AG04450 (cell line): ENCODE measurements around the gene TAF7. TPM values are rescaled to one million over a fixed set of nuclear protein-coding genes. Genes with fewer than 3 reads are reported as not detected.
"Not testable (repeated sequence)": the region's sequence is repeated elsewhere in the genome, so short reads cannot be mapped to it uniquely, and the experiment has no call there.

Experiments
- CTCF ChIA-PET: fragments of 300-600, 350-600 bp; formaldehyde crosslinking; extraction: SDS; loops from one replicate; lab custom pipeline; 2022; ENCODE audit warnings: antibody characterized with exemption, inconsistent platforms; lab: Charles Lee
- POLR2A ChIA-PET: fragments of 350-600 bp; formaldehyde crosslinking; extraction: SDS; loops from one replicate; lab custom pipeline; 2021; ENCODE audit warnings: antibody characterized with exemption, inconsistent platforms; lab: Yijun Ruan, JAX
- DNase-seq: peaks from one replicate; pipeline ENCODE4 v3.0.0-alpha.2; 2011; ENCODE audit warnings: low read depth, low spot score
- H3K27ac ChIP-seq: one replicate; pipeline ENCODE4 v1.5.1; 2012; ENCODE audit warnings: low read depth, low read length, control low read depth
- H3K27me3 ChIP-seq: one replicate; pipeline ENCODE4 v1.6.0; 2012; ENCODE audit warnings: low read length; ENCODE audit not compliant: control insufficient read depth, insufficient read depth
- H3K4me3 ChIP-seq: 2 replicates; pipeline ENCODE4 v1.5.1; 2011; ENCODE audit warnings: mild to moderate bottlenecking, low read depth, low read length, control low read depth
- H3K9me3 ChIP-seq: 2 replicates; pipeline ENCODE4 v1.5.1; 2012; ENCODE audit warnings: low read length; ENCODE audit not compliant: control insufficient read depth, insufficient read depth
- CTCF ChIP-seq: IDR thresholded peaks from 2 replicates; pipeline ENCODE4 v1.5.1; 2011; ENCODE audit warnings: low read depth, low read length, control low read depth, inconsistent platforms
- polyA plus RNA-seq: library from polyadenylated mRNA; depleted of rRNA; stranded (reverse); fragments of >200 nt; gene quantifications from 2 replicates; pipeline ENCODE4 v1.2.3, GENCODE V29; 2011

TAF7 gene
- polyA plus RNA-seq, 1 experiment = 71.0 TPM

- Histone ChIP-seq H3K27ac (no peak overlapping the region), H3K9me3 (peaks cover 49% of the 10 kb centered on the region), H3K27me3 (peaks cover 6% of the 10 kb centered on the region), H3K4me3 (peak overlapping the region; percentile 3)
- TF ChIP-seq CTCF = no peak
- ChIA-PET CTCF (interaction anchor here (0.6 to 4.5 kb wide), 8 partner anchors 14 to 223 kb away, joined by 3 to 18 read pairs (median 4); partner anchors contain the start of gene PCDHGA1), POLR2A (no interaction called here)
- DNase-seq = no peak
Measured at GRCh38 chr5:141343953-141344463, 23.4 kb upstream of the TAF7 start.

GRCh38 chr5:141343242-141343952 is 22.8 kb upstream of the TAF7 start, which contains the start of gene PCDHGA3:
Gene PCDHGA3 (plus strand): TSS chr5:141343829. CDS start chr5:141344034, 205 bp downstream.
- no peak; the same call in 1 of the 2 replicates for TF ChIP-seq CTCF
- no peak for DNase-seq
- ChIA-PET POLR2A (no interaction called here), CTCF (interaction anchor here (0.7 to 4.5 kb wide), 8 partner anchors 10 to 224 kb away, joined by 3 to 18 read pairs (median 4); partner anchors contain the start of gene PCDHGA1)
- Histone ChIP-seq H3K27ac (no peak within 1 kb of the TSS), H3K27me3 (peaks cover 6% of the 10 kb centered on the region), H3K9me3 (peaks cover 55% of the 10 kb centered on the region), H3K4me3 (peak within 1 kb of the TSS; percentile 3)

- Histone ChIP-seq H3K27me3 (peaks cover 6% of the 10 kb centered on the region), H3K27ac (no peak overlapping the region), H3K9me3 (peaks cover 55% of the 10 kb centered on the region), H3K4me3 (no peak overlapping the region)
- CTCF ChIA-PET = interaction anchor here (0.7 to 4.5 kb wide), 7 partner anchors 11 to 224 kb away, joined by 3 to 18 read pairs (median 5); partner anchors contain the start of gene PCDHGA1
- no peak for DNase-seq
- TF ChIP-seq CTCF = no peak
- POLR2A ChIA-PET = no interaction called here
Measured at GRCh38 chr5:141342773-141343172, 22.2 kb upstream of the TAF7 start.

GRCh38 chr5:141340781-141341354 is 20.3 kb upstream of the TAF7 start:
- DNase-seq = not testable (repeated sequence)

GRCh38 chr5:141338538-141339306 is 18.1 kb upstream of the TAF7 start, which contains the start of gene PCDHGA2:
Gene PCDHGA2 (plus strand): TSS chr5:141338760.
- CTCF ChIA-PET = interaction anchor here (0.6 to 3.0 kb wide), 24 partner anchors 8 to 252 kb away, joined by 3 to 57 read pairs (median 4); partner anchors contain the start of genes PCDHGA1, PCDHGA10, PCDHGB1 and PCDHGB3
- peaks cover 34% of the 10 kb centered on the region for H3K9me3 ChIP-seq
- peaks cover 6% of the 10 kb centered on the region for H3K27me3 ChIP-seq
- DNase-seq = no peak
- no peak within 1 kb of the TSS for H3K27ac ChIP-seq
- POLR2A ChIA-PET = interaction anchor here (1.2 kb wide), 1 partner anchor 18 kb away, joined by 3 read pairs; the partner anchor contains the start of gene TAF7
- TF ChIP-seq CTCF = peak; percentile 57
- peak within 1 kb of the TSS; percentile 51 for H3K4me3 ChIP-seq

More at GRCh38 chr5:141340781-141341354, 20.3 kb upstream of the TAF7 start:
- CTCF ChIA-PET = interaction anchor here (4.5 kb wide), 1 partner anchor 223 kb away, joined by 18 read pairs; no protein-coding TSS in a partner anchor
- H3K27ac ChIP-seq, H3K27me3 ChIP-seq, H3K4me3 ChIP-seq, POLR2A ChIA-PET: not testable (repeated sequence)
- H3K9me3 ChIP-seq = peaks cover 50% of the 10 kb centered on the region

- POLR2A ChIA-PET, CTCF ChIA-PET: not testable (repeated sequence)
Measured at GRCh38 chr5:141332571-141332970, 12.0 kb upstream of the TAF7 start.

More at GRCh38 chr5:141332571-141332970, 12.0 kb upstream of the TAF7 start:
- not testable (repeated sequence) for H3K27me3 ChIP-seq, H3K4me3 ChIP-seq, H3K27ac ChIP-seq, DNase-seq
- peaks cover 37% of the 10 kb centered on the region for H3K9me3 ChIP-seq
